Measurements from ENCODE around the gene SHFL.

SHFL gene

GRCh38 chr19:10124429-10124828, 38.3 kb downstream of the SHFL start:
- Histone ChIP-seq H3K36me3 (ENCODE audit: control insufficient read depth, low read depth, low read length) (peaks cover 12% of the 10 kb centered on the region), H3K27ac (ENCODE audit: low read length) (no peak overlapping the region), H3K4me3 (ENCODE audit: low read length) (no peak overlapping the region), H3K9me3 (ENCODE audit: control insufficient read depth, low read depth, low read length) (no peaks in the 10 kb centered on the region), H3K4me1 (ENCODE audit: control insufficient read depth, low read depth, low read length) (no peaks in the 10 kb centered on the region), H3K27me3 (ENCODE audit: control insufficient read depth, insufficient read depth, low read length) (no peaks in the 10 kb centered on the region), H3K9ac (ENCODE audit: low read length) (no peak overlapping the region)

- H3K27ac ChIP-seq (ENCODE audit: low read length), result no peak overlapping the region
- peaks cover 19% of the 10 kb centered on the region for H3K36me3 ChIP-seq (ENCODE audit: control insufficient read depth, low read depth, low read length)
- no peak overlapping the region for H3K4me3 ChIP-seq (ENCODE audit: low read length)
- no peaks in the 10 kb centered on the region for H3K9me3 ChIP-seq (ENCODE audit: control insufficient read depth, low read depth, low read length)
- no peaks in the 10 kb centered on the region for H3K4me1 ChIP-seq (ENCODE audit: control insufficient read depth, low read depth, low read length)
- H3K27me3 ChIP-seq (ENCODE audit: control insufficient read depth, insufficient read depth, low read length), result no peaks in the 10 kb centered on the region
- H3K9ac ChIP-seq (ENCODE audit: low read length), result no peak overlapping the region
Observed at GRCh38 chr19:10126213-10126639, 40.1 kb downstream of the SHFL start.

DNA sequence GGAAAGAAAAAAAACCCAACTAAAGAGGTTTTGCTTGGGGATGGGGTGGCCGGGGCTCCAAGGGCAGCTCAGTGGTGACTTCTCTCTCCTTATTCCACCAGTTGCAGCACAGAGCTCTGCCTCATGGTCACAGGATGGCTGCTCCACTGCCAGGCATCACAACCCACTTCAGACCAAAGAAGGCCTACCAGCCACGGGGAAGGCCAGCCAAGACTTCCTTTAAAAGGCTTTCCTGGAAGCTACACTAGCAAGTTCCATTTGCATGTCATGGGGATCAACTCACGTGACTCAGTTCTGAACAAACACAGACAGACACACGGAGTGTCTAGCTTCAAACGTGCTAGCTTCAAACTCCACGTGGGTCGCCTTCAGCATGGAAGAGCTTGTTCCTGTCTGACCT, 46.8 kb downstream of the SHFL start:
- Histone ChIP-seq H3K9ac (ENCODE audit: low read length) (no peak overlapping the region), H3K27me3 (ENCODE audit: control insufficient read depth, insufficient read depth, low read length) (no peaks in the 10 kb centered on the region), H3K4me3 (ENCODE audit: low read length) (no peak overlapping the region), H3K9me3 (ENCODE audit: control insufficient read depth, low read depth, low read length) (no peaks in the 10 kb centered on the region), H3K4me1 (ENCODE audit: control insufficient read depth, low read depth, low read length) (no peaks in the 10 kb centered on the region), H3K36me3 (ENCODE audit: control insufficient read depth, low read depth, low read length) (peaks cover 68% of the 10 kb centered on the region), H3K27ac (ENCODE audit: low read length) (no peak overlapping the region)

DNA sequence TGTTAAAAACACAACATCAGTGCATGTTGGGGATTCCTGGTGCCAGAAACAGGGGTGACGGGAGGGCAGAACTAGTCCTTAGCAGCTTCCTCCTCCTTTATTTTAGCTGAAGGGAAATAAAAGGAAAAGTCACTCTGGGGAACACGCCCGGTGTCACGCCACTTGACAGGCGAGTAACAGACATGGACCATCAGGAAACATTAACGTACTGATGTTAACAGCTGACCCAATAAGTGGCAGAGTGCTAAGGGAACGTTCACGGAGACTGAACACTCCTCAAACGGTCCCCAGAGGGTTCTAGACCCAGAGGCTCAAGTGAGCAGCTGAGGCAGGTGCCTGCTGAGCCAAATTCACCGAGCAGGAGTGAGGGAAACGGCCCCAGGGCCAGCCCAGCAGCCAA, 47.5 kb downstream of the SHFL start:
- Histone ChIP-seq H3K9me3 (ENCODE audit: control insufficient read depth, low read depth, low read length) (no peaks in the 10 kb centered on the region), H3K27ac (ENCODE audit: low read length) (no peak overlapping the region), H3K4me3 (ENCODE audit: low read length) (no peak overlapping the region), H3K36me3 (ENCODE audit: control insufficient read depth, low read depth, low read length) (peaks cover 70% of the 10 kb centered on the region), H3K27me3 (ENCODE audit: control insufficient read depth, insufficient read depth, low read length) (no peaks in the 10 kb centered on the region), H3K4me1 (ENCODE audit: control insufficient read depth, low read depth, low read length) (no peaks in the 10 kb centered on the region), H3K9ac (ENCODE audit: low read length) (no peak overlapping the region)

GRCh38 chr19:10134040-10134439, 47.9 kb downstream of the SHFL start:
- Histone ChIP-seq H3K27me3 (ENCODE audit: control insufficient read depth, insufficient read depth, low read length) (no peaks in the 10 kb centered on the region), H3K4me1 (ENCODE audit: control insufficient read depth, low read depth, low read length) (no peaks in the 10 kb centered on the region), H3K9me3 (ENCODE audit: control insufficient read depth, low read depth, low read length) (no peaks in the 10 kb centered on the region), H3K9ac (ENCODE audit: low read length) (no peak overlapping the region), H3K4me3 (ENCODE audit: low read length) (no peak overlapping the region), H3K36me3 (ENCODE audit: control insufficient read depth, low read depth, low read length) (peaks cover 71% of the 10 kb centered on the region), H3K27ac (ENCODE audit: low read length) (no peak overlapping the region)

- H3K27ac ChIP-seq (ENCODE audit: low read length), result no peak overlapping the region
- no peak overlapping the region for H3K4me3 ChIP-seq (ENCODE audit: low read length)
- no peaks in the 10 kb centered on the region for H3K4me1 ChIP-seq (ENCODE audit: control insufficient read depth, low read depth, low read length)
- no peak overlapping the region for H3K9ac ChIP-seq (ENCODE audit: low read length)
- H3K27me3 ChIP-seq (ENCODE audit: control insufficient read depth, insufficient read depth, low read length), result no peaks in the 10 kb centered on the region
- H3K9me3 ChIP-seq (ENCODE audit: control insufficient read depth, low read depth, low read length), result no peaks in the 10 kb centered on the region
- peaks cover 83% of the 10 kb centered on the region for H3K36me3 ChIP-seq (ENCODE audit: control insufficient read depth, low read depth, low read length)
Observed at GRCh38 chr19:10135551-10136334, 49.6 kb downstream of the SHFL start.

DNA sequence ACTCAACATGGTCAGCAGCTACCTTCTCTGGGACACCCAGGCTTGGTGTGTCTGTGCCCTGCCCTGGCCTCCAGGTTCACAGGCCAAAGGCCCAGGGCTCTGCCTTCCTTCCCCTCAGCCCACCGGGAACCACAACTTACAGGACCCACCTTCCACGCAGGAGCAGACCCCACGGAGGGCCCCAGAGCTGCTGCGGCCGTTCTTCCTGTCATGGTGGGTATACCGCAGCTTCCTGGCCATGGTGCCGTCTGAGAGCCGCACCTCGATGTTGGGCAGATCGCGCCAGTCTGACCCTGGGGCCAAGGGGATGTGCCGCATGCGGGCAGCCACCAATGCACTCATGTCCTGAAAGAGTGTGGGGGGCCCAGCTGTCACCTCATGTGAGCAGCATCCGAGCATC, 50.8 kb downstream of the SHFL start:
- H3K27ac ChIP-seq (ENCODE audit: low read length), result no peak overlapping the region
- no peaks in the 10 kb centered on the region for H3K4me1 ChIP-seq (ENCODE audit: control insufficient read depth, low read depth, low read length)
- H3K27me3 ChIP-seq (ENCODE audit: control insufficient read depth, insufficient read depth, low read length), result no peaks in the 10 kb centered on the region
- no peaks in the 10 kb centered on the region for H3K9me3 ChIP-seq (ENCODE audit: control insufficient read depth, low read depth, low read length)
- H3K9ac ChIP-seq (ENCODE audit: low read length), result no peak overlapping the region
- peaks cover 89% of the 10 kb centered on the region for H3K36me3 ChIP-seq (ENCODE audit: control insufficient read depth, low read depth, low read length)
- H3K4me3 ChIP-seq (ENCODE audit: low read length), result no peak overlapping the region

DNA sequence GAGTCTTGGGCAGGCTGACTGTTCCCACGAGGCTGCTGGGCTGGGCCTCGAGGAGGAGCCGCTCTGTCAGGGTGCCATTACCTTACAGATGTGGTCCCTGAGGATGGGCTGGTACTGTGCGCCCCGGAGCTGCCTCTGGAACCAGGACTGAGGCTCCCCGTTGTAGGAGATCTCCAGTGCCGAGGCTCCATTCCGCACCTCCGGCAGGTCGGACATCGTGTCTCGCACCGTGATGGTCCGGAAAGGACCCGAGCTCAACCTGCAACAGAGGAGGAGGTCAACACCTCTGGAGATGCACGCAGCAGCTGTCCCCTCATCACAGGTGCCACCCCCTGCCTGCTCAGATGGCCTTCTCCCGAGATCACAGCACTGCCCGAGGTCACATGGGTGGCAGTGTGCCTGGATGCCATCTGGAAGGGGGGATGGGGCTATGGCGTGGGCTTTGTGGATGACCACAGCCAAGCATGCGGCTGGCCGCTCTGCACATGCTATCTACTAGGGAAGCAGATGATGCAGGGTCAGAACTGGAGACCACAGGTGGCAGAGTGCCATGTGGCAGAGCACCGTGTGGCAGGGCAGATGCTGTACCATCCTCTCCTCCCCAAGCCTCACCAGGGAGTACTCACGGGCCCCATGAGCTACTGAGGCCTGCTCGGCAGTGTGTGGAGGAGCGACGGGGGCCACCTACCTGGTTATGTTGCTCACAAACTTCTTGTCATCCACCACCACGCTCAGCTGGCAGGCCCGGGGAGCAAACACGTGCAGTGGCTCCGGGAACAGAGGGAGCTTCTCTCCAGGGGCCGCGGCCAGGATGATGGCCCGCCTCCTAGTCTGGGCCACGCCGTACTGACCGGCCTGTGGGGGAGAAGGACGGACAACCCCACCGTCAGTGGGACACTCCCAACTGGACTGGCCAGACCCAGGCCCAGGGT, 51.9 kb downstream of the SHFL start:
- H3K27me3 ChIP-seq (ENCODE audit: control insufficient read depth, insufficient read depth, low read length), result no peaks in the 10 kb centered on the region
- peaks cover 90% of the 10 kb centered on the region for H3K36me3 ChIP-seq (ENCODE audit: control insufficient read depth, low read depth, low read length)
- no peaks in the 10 kb centered on the region for H3K9me3 ChIP-seq (ENCODE audit: control insufficient read depth, low read depth, low read length)
- H3K4me3 ChIP-seq (ENCODE audit: low read length), result no peak overlapping the region
- no peak overlapping the region for H3K9ac ChIP-seq (ENCODE audit: low read length)
- H3K27ac ChIP-seq (ENCODE audit: low read length), result no peak overlapping the region
- no peaks in the 10 kb centered on the region for H3K4me1 ChIP-seq (ENCODE audit: control insufficient read depth, low read depth, low read length)

DNA sequence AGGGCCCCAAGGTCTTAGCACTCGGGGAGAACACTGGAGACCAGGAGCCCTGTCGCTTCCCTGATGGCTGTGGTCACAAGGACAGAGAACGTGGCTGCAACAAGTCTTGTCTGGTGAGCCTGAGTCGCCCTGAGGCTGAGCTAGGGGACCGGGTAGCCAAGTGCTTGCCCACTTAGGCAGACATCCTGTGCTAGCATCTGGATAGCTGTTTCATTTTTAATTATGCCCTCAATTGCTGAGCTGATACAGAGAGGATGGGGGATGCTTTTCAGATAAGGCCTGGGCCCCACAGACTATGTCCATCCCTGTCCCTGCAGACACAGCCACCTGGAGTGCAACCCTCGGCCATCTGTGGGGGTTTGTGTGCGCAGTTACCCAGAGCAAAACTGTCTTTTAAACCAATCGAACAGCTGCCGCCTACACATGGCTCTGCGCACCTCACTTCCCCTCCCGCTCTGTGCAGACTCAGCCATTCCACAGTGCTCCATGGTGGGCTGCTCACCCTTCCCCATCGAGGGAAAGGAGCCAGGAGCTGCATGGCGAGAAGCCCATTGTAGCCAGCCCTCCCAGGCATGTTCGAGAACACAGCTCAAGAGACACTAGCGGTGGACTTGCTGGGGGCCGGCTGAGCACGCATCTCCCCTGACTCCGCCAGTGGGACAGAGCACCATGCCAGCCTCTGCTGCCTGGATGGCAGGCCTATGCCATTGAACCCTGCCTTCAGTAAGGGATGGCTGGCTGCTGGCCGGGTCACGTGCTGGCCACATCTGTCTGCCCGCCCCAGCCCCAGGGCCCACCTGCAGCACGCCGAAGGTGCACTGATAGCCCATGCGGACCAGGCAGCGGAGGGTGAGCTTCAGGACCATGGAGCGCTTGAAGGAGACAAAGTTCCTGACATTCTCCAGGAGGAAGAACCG, 53.0 kb downstream of the SHFL start:
- H3K9ac ChIP-seq (ENCODE audit: low read length), result no peak overlapping the region
- H3K27me3 ChIP-seq (ENCODE audit: control insufficient read depth, insufficient read depth, low read length), result no peaks in the 10 kb centered on the region
- H3K4me1 ChIP-seq (ENCODE audit: control insufficient read depth, low read depth, low read length), result no peaks in the 10 kb centered on the region
- no peak overlapping the region for H3K27ac ChIP-seq (ENCODE audit: low read length)
- H3K36me3 ChIP-seq (ENCODE audit: control insufficient read depth, low read depth, low read length), result peaks cover 89% of the 10 kb centered on the region
- H3K4me3 ChIP-seq (ENCODE audit: low read length), result no peak overlapping the region
- H3K9me3 ChIP-seq (ENCODE audit: control insufficient read depth, low read depth, low read length), result no peaks in the 10 kb centered on the region

DNA sequence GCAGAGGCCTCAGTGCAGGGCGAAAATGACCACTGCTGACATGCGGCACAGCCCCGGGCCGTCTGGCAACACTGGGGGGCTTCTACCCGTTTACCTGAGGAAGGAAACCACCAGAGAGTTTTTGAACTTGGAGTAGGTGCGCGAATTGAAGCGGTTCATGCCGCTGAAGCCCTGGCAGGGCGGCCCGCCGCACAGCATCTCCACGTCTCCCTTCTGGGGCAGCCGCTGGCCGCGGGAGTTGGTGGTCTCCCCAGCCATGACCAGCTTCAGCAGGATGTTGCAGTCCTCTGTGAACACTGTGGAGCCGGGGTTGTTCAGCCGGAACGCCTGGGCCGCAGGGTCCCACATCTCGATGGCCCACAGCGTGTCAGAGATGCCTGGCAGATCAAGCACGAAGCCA, 53.8 kb downstream of the SHFL start:
- no peak overlapping the region for H3K9ac ChIP-seq (ENCODE audit: low read length)
- H3K4me3 ChIP-seq (ENCODE audit: low read length), result no peak overlapping the region
- H3K36me3 ChIP-seq (ENCODE audit: control insufficient read depth, low read depth, low read length), result peaks cover 93% of the 10 kb centered on the region

GRCh38 chr19:10141479-10141878, 55.4 kb downstream of the SHFL start:
- H3K36me3 ChIP-seq (ENCODE audit: control insufficient read depth, low read depth, low read length), result peaks cover 97% of the 10 kb centered on the region
- H3K4me1 ChIP-seq (ENCODE audit: control insufficient read depth, low read depth, low read length), result no peaks in the 10 kb centered on the region
- H3K4me3 ChIP-seq (ENCODE audit: low read length), result no peak overlapping the region
- no peaks in the 10 kb centered on the region for H3K27me3 ChIP-seq (ENCODE audit: control insufficient read depth, insufficient read depth, low read length)
- H3K9ac ChIP-seq (ENCODE audit: low read length), result no peak overlapping the region
- no peaks in the 10 kb centered on the region for H3K9me3 ChIP-seq (ENCODE audit: control insufficient read depth, low read depth, low read length)
- no peak overlapping the region for H3K27ac ChIP-seq (ENCODE audit: low read length)

More for the DNA sequence above, 53.8 kb downstream of the SHFL start:
- Histone ChIP-seq H3K27ac (ENCODE audit: low read length) (no peak overlapping the region), H3K27me3 (ENCODE audit: control insufficient read depth, insufficient read depth, low read length) (no peaks in the 10 kb centered on the region), H3K4me1 (ENCODE audit: control insufficient read depth, low read depth, low read length) (no peaks in the 10 kb centered on the region), H3K9me3 (ENCODE audit: control insufficient read depth, low read depth, low read length) (no peaks in the 10 kb centered on the region)
